D721Med (cell line): Measurements from ENCODE around the gene SLC24A4.

Experiments used
- DNase-seq: peaks from one replicate; pipeline ENCODE4 v3.0.0; 2011; ENCODE audit warnings: low spot score; ENCODE audit not compliant: insufficient read length
- FAIRE-seq: peaks from 2 replicates; lab custom pipeline; 2011; peaks lifted over from hg19 to GRCh38; lab: Jason Lieb, UNC
- CTCF ChIP-seq: IDR thresholded peaks from 2 replicates; pipeline ENCODE4 v1.5.1; 2012; ENCODE audit warnings: mild to moderate bottlenecking, control low read depth; ENCODE audit not compliant: insufficient read depth; ENCODE audit errors: missing control alignments

SLC24A4 gene

GRCh38 chr14:92308716-92309115 lies 14.2 kb upstream of the SLC24A4 start:
- TF ChIP-seq CTCF: no peak
- FAIRE-seq (no peak), DNase-seq (no peak)

GRCh38 chr14:92309968-92310530 lies 12.9 kb upstream of the SLC24A4 start:
- no peak for TF ChIP-seq CTCF
- DNase-seq: no peak
- FAIRE-seq: no peak

- DNase-seq: no peak
- FAIRE-seq: no peak
- TF ChIP-seq CTCF: no peak
Measured at GRCh38 chr14:92310776-92311375, 12.1 kb upstream of the SLC24A4 start.

GRCh38 chr14:92314182-92314581 lies 8.8 kb upstream of the SLC24A4 start:
- TF ChIP-seq CTCF: no peak
- no peak for DNase-seq
- FAIRE-seq: no peak

- DNase-seq (no peak), FAIRE-seq (no peak)
- no peak for TF ChIP-seq CTCF
Measured at GRCh38 chr14:92315050-92315805, 7.7 kb upstream of the SLC24A4 start.

- TF ChIP-seq CTCF: no peak
- FAIRE-seq (no peak), DNase-seq (no peak)
Measured at GRCh38 chr14:92316176-92316575, 6.8 kb upstream of the SLC24A4 start.

GRCh38 chr14:92316937-92317336 lies 6.0 kb upstream of the SLC24A4 start:
- TF ChIP-seq CTCF: no peak
- FAIRE-seq (no peak), DNase-seq (no peak)
